HG02759 (cell line): ENCODE data around the gene CHCHD6.
A peak's percentile ranks its signal among the peaks of the same experiment; 100 is the strongest.

Experiments used
- ATAC-seq: cut with Tn5 transposase; IDR thresholded peaks from one replicate; pipeline ENCODE4 v1.9.1; 2021; ENCODE audit warnings: mild to moderate bottlenecking, moderate library complexity; ENCODE audit not compliant: unreplicated experiment

Gene CHCHD6

GRCh38 chr3:126889276-126890201, 185.5 kb downstream of the CHCHD6 start:
- no peak for ATAC-seq

- ATAC-seq = no peak
Observed at GRCh38 chr3:126891141-126891540, 187.1 kb downstream of the CHCHD6 start.

DNA sequence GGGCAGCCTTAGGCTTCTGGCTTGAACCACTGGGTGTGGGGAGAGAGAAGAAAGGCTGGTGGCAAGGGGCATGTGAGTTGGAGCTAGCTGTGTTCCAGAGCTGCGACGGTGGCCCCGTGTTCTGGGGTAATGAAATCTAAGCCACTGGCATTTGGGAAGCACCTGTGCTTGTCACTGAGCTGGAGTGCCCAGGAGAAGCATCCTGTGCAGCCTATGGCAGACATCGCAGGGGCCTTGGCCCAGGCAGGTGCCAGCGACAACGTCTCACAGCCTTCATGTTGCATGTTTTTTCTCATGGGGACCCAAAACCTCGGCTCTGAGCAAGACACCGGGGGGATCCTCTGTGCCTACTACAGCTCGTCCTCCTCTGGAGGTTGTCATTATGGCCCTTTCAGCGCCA, 187.8 kb downstream of the CHCHD6 start:
- no peak for ATAC-seq

- ATAC-seq = no peak
Observed at GRCh38 chr3:126893651-126894050, 189.6 kb downstream of the CHCHD6 start.

GRCh38 chr3:126894475-126894874, 190.4 kb downstream of the CHCHD6 start:
- ATAC-seq = no peak

DNA sequence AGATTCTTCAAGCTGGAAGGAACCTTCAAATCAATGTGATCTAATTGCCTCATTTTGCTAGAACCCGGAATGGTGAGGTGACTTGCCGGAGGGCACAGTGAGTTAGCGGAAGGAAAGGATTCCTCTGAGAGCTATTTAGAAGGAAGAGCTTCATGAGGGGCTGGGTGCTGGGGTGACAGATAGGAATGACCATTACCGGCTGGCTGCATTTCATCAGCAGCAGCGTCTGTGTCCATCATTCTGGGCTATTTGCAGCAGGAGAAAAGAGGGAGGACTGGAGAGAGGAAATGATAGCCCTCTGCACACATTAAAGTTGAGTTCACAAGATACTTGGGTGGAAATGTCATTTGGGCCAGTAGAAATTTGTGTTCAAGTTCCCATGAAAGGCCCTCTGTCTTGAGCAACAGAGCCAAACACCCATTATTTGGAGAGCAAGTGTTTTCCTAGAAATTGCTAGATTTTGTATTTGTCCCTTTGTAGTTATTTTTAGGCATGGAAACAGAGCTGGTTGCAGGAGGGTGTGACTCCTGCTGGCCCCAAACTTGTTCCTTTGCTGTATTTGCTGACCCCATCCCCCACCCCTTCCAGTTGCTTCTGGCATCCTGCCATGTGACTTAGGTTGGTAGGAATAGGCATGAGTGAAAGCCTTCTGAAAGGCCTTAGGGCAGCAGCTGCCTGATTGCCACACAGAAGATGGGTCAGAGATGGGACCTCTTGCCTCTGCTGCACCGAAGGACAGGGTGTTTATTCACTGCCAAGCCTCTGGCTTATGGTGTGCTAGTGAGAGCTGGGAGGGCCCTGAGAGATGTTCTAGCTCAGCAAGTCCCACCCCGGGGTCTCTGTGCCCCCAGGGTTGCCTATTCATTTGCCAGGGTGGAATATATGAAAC, 191.4 kb downstream of the CHCHD6 start:
- ATAC-seq = no peak

- no peak for ATAC-seq
Observed at GRCh38 chr3:126896067-126896441, 192.0 kb downstream of the CHCHD6 start.

- no peak for ATAC-seq
Observed at GRCh38 chr3:126896968-126897367, 192.9 kb downstream of the CHCHD6 start.

DNA sequence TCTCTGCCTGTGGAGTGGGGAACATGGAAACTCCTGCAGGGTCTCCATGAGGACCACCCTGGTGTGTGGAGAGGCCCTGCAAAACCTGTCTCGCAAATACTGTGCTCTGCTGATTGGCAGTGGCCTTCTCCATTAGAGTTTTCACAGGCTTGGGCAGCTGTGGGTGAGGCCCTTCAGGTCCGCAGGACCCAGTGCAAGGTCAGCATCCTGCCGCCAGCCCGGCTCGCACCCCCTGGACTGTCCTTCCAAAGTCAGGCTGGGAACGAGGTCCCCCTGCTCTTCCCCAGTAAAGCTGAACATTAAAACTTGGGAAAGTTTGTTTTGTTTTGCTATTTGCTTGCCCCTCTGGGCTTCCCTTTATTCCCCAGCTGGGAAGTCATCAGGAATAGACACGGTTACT, 193.9 kb downstream of the CHCHD6 start:
- no peak for ATAC-seq

GRCh38 chr3:126900859-126901540, 197.0 kb downstream of the CHCHD6 start:
- ATAC-seq = no peak

DNA sequence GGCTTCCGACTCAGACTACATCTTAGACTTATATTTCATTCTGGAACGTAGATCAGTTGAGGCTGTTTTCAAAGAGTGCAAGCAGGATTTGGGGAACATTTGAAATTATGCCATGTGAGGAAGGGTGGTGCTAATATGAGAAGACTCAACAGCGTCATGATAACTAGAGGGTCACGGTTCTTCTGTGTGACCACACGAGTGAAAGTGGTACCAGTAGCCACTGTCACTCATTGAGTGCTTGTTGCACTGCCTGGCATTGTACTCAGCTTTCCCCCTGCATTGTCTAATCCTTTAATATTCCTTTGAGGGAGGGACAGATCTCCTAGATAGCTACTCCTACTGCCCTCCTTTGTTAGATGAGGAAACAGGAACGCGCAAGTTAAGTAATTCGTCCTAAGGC, 197.6 kb downstream of the CHCHD6 start:
- no peak for ATAC-seq

GRCh38 chr3:126903521-126903920, 199.5 kb downstream of the CHCHD6 start:
- no peak for ATAC-seq

- ATAC-seq = no peak
Observed at GRCh38 chr3:126907557-126907956, 203.5 kb downstream of the CHCHD6 start.

- no peak for ATAC-seq
Observed at GRCh38 chr3:126908752-126909275, 204.8 kb downstream of the CHCHD6 start.

DNA sequence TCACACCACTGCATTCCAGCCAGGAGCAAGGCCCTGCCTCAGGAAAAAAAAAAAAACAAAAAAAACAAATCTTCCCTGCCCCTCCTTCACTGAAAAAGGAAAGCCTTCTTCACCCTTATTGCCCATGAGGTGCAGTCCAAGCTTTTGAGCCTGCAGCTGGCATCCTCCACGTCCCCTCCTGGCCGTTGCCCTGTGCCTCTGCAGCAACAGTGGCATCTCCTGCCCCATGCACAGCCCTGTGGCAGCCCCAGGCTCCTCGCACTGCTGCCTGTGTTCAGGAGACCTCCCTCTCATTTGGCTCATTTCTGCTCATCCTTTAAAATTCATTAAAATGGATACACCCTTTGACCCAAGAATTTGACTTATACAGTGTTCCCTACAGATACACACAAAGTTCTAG, 206.2 kb downstream of the CHCHD6 start:
- ATAC-seq = no peak

- peak; percentile 95 for ATAC-seq
Observed at GRCh38 chr3:126911162-126912026, 207.4 kb downstream of the CHCHD6 start.

DNA sequence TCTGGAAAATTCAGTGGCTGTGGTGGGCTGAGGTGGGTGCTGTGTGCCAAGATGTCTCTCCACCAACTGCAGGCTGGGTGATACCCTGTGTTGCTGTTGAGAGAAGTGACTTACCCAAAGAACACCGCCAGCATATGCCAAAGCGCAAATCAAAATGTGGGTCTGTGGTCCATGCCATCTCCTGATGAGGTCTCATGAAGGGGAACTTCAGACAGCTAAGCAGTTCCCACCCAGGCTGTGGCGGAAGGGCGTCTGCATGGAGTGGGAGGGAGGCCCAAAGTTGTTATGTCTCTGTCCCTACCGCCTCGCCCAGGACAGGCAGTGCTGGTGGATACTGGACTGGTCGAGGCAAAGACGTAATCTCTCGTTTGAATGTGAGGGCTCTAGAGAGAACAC, 208.0 kb downstream of the CHCHD6 start:
- no peak for ATAC-seq

DNA sequence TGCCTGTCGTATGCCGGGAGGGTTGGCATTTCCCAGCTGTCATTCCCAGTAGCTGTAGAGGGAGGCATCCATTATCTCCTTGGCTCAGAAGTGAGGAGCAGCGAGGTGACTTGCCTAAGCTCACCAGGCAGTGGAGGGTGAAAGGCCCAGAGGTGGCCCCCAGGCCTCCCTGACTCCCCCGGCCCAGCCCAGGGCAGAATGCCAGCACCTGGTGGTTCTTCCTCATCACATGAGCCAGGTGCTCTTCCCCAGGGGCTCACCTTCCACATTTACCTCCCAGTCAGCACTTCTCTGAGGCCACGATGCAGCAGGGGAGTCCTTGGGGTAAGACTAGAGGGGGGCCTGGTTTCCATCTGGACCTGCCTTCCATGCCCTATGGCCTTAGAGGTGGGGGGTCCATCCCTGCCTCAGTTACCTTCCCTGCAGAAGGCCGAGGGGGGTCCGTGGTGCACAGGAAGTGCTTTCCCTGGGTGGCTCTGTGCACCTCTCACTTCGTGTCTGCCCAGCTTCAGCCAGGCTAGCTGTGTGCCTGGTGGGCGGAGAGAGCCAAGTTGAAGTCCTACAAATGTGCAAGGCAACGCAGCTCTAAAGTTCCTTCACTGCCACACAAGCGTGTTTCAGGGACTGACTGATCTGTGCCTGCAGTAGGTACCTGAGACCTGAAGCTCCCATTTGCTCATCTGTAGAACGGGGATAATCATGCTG, 208.6 kb downstream of the CHCHD6 start:
- ATAC-seq = no peak

GRCh38 chr3:126913524-126913923, 209.5 kb downstream of the CHCHD6 start:
- ATAC-seq = no peak
